RWPE1 (cell line): ENCODE data around the gene IL23R.
A peak's percentile ranks its signal among the peaks of the same experiment; 100 is the strongest.

Experiments used
- CTCF ChIA-PET: fragments of 350-600 bp; sonication (Branson Sonifier 250); formaldehyde crosslinking; extraction: SDS; loops from one replicate; lab custom pipeline; 2021; lab: Yijun Ruan, JAX
- POLR2A ChIA-PET: fragments of 400-600 bp; formaldehyde crosslinking; extraction: SDS; loops from one replicate; lab custom pipeline; 2020; ENCODE audit warnings: antibody characterized with exemption; ENCODE audit not compliant: low non-redundant PET; lab: Yijun Ruan, JAX
- DNase-seq: peaks from one replicate; pipeline ENCODE4 v3.0.0; 2012; ENCODE audit warnings: low spot score
- H3K27ac ChIP-seq: fragments of 450-650 bp; 2 replicates; pipeline ENCODE4 v1.5.1; 2017
- CTCF ChIP-seq: fragments of 450-650 bp; conservative IDR thresholded peaks from 2 replicates; pipeline ENCODE4 v1.5.1; 2017; ENCODE audit warnings: low read depth, mild to moderate bottlenecking

Gene IL23R

DNA sequence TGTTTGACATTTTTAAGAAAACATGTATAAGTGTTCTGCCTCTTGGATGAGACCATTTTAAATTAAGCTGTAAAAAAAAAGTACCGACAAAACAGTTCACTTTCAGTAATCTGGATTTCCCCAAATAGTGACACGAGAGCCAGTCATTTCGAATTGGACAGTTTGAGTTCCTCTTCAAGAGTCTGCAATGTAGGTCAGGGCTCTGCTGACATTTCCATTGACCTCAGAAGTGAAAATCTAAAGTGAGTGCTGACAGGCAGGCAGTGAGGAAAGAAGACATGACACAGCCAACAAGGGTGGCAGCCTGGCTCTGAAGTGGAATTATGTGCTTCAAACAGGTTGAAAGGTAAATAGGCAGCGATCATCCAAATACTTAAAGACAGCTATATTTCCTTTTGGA lies at the start of gene IL23R:
TSS of gene IL23R (plus strand) at position 259 of the 400 bp plus-strand sequence. CDS start 1,667 bp downstream, outside the sequence.
- POLR2A ChIA-PET = no interaction called here

GRCh38 chr1:67118191-67118590 lies 48.1 kb upstream of the IL23R start:
- ChIA-PET CTCF (no interaction called here), POLR2A (no interaction called here)
- TF ChIP-seq CTCF = no peak
- no peak overlapping the region for H3K27ac ChIP-seq
- no peak for DNase-seq

More for the DNA sequence above, at the start of gene IL23R:
- no peak for DNase-seq
- CTCF ChIA-PET = interaction anchor here (0.5 kb wide), 1 partner anchor 118 kb away, joined by 3 read pairs; no protein-coding TSS in a partner anchor
- TF ChIP-seq CTCF = no peak
- H3K27ac ChIP-seq = no peak within 1 kb of the TSS

- POLR2A ChIA-PET = no interaction called here
- TF ChIP-seq CTCF = no peak
- H3K27ac ChIP-seq = no peak overlapping the region
- DNase-seq = no peak
- CTCF ChIA-PET = no interaction called here
Observed at GRCh38 chr1:67118646-67119045, 47.6 kb upstream of the IL23R start.

DNA sequence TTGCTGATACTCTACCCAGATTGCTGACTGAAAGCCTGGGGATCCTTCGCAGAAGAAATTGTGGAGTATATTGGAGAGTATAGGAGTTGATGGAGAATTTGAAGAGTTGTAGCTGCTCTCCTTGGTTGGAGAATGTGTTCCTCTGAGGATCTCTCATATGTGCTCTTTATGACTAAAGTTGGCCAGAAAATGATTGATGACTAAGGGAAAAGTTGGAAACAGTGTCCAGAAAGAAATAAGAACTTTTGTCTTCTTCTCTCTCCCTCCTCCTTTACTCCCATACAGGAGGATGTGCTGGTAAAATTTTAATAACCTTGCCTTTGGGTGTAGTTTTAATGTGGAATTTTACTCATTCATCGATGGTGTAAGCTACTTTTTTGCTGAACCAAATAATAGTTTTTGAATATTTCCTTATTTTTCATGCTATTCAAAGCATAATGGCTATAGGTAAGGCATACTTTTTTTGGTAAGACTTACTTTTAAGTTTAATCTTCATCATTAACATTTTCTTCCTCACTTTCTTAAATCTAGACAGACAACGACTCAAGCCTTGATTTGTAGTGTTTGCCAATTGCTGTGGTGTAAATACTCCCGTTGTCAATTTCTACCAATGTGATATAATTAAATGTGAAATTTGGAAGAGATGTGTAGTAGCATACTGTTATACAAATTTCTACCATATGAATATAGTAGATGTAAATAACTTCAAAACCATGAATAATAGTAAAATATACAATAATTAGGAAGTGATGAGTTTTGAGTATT lies 45.2 kb upstream of the IL23R start:
- no peak overlapping the region for H3K27ac ChIP-seq
- no peak for DNase-seq
- POLR2A ChIA-PET = no interaction called here
- no peak for TF ChIP-seq CTCF
- CTCF ChIA-PET = no interaction called here

- ChIA-PET POLR2A (no interaction called here), CTCF (interaction anchor here (0.5 to 1.1 kb wide), 2 partner anchors 129 to 366 kb away, joined by 3 read pairs; no protein-coding TSS in a partner anchor)
- H3K27ac ChIP-seq = no peak overlapping the region
- DNase-seq = no peak
- no peak for TF ChIP-seq CTCF
Observed at GRCh38 chr1:67124455-67124854, 41.8 kb upstream of the IL23R start.

GRCh38 chr1:67126111-67126746 lies 40.0 kb upstream of the IL23R start:
- H3K27ac ChIP-seq = no peak overlapping the region
- CTCF ChIA-PET = interaction anchor here (0.6 kb wide), 2 partner anchors 13 to 67 kb away, joined by 3 read pairs; no protein-coding TSS in a partner anchor
- TF ChIP-seq CTCF = no peak
- POLR2A ChIA-PET = no interaction called here
- peak; percentile 44 for DNase-seq
